Smooth muscle cell of the coronary artery (primary cell): Measurements from ENCODE around the gene ZC3H14. TPM values are rescaled to one million over a fixed set of nuclear protein-coding genes. Genes with fewer than 3 reads are reported as not detected.

ENCODE experiments used
- total RNA-seq: library from RNA; depleted of rRNA; stranded (reverse); fragments of >200 nt; gene quantifications from 2 replicates; pipeline ENCODE4 v1.2.3, GENCODE V29; 2014; ENCODE audit warnings: low replicate concordance

The ZC3H14 gene, protein sequence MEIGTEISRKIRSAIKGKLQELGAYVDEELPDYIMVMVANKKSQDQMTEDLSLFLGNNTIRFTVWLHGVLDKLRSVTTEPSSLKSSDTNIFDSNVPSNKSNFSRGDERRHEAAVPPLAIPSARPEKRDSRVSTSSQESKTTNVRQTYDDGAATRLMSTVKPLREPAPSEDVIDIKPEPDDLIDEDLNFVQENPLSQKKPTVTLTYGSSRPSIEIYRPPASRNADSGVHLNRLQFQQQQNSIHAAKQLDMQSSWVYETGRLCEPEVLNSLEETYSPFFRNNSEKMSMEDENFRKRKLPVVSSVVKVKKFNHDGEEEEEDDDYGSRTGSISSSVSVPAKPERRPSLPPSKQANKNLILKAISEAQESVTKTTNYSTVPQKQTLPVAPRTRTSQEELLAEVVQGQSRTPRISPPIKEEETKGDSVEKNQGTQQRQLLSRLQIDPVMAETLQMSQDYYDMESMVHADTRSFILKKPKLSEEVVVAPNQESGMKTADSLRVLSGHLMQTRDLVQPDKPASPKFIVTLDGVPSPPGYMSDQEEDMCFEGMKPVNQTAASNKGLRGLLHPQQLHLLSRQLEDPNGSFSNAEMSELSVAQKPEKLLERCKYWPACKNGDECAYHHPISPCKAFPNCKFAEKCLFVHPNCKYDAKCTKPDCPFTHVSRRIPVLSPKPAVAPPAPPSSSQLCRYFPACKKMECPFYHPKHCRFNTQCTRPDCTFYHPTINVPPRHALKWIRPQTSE
- 36.4 and 42.9 TPM in 2 replicates for total RNA-seq

DNA sequence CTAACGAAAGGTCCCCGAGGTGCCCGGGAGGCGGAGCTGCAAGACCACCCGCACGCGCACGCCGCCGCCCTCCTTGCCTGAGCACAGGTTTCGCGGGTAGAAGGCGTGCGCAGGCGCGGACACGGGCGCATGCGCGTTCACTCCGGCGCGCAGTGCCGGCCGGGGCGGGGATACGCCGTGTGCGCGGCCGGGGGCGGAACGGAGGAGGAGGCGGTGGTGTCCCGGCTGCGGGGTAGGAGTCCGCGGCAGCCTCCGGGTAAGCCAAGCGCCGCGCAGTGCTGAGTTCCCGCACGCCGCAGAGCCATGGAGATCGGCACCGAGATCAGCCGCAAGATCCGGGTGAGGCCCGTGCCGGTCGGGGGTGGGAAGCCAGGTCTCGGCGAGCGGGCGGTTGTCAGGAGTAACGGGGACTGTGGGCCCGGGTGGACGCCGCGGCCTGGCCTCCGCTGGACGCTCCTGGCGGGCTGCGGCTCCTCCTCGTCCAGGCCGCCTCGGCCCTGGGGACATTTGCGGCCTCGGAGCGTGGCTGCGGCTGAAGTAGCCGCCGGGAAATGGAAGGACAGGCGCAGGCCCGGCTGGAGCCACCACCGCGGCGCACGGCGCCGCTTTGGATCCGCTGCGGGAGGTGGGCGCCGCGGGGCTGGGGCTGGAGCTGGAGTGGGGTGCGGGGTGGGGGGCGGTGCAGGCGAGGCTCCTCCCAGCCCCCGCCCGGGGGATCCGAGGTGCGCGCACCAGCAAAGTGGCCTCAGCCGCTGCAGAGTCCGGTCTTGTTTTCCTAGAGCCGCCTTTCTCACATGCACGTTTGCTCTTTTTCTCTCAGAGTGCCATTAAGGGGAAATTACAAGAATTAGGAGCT lies at the start of gene ZC3H14:
Gene ZC3H14 (plus strand): TSS at position 207 of the 856 bp plus-strand sequence. CDS start 97 bp downstream, at position 304.

DNA sequence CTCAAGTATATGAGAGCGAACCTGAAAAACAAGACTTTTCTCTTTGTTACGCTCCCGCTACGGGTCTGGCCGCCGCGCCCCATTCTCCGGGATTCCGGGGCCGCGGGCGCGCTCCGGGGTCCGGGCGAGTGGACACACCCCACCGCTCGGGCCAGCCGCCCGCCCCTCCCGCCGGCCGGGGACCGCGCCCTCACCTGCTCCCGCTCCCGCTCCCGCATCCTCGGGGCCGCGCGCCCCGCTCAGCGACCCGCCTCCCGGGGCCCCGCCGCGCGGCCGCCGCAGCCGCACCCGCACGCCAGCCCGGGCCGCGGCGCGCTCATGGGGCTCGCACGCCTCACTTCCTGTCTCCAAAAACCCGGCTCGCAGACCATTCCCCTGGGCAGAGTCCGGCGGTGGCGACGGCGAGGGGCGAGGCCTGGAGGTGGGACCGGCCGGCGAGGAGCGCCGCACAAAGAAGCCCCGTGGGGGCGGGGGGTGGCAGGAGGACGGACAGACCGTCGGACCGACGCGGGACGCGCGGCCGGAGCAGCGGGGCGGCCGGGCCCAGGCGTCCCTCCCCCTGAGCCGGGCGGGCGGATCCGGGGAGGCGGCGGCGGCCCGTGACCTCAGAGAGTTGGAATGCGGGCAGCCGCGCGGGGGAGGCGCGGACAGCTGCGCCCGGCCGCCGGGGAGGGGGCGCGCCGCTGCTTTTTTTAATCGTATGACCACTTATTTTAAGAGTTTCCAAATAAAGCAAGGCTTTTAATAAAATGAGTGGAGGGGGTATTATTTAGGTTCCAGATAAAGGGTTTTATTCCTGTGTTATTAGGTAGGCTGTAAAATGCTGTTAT lies 8.2 kb upstream of the ZC3H14 start, which contains the start of gene PTPN21:
Gene PTPN21 (minus strand): TSS at position 551 of the 830 bp plus-strand sequence. CDS start 4,590 bp downstream, outside the sequence.

Other genes with a start within 250 kb of the ZC3H14 start
- not detected in 2 replicates for gene KCNK10, start 239.8 kb upstream of the ZC3H14 start, total RNA-seq
- 9.1 and 11.4 TPM in 2 replicates for gene SPATA7, start 177.4 kb upstream of the ZC3H14 start, total RNA-seq
- gene PTPN21, start 8.0 kb upstream of the ZC3H14 start, total RNA-seq = 6.8 and 8.0 TPM in 2 replicates
- gene EML5, start 229.9 kb downstream of the ZC3H14 start, total RNA-seq = 0.70 TPM in 1 of 2 replicates, not detected in the other